ENCODE measurements around the gene STK32C. TPM values are rescaled to one million over a fixed set of nuclear protein-coding genes. Genes with fewer than 3 reads are reported as not detected.
A peak's percentile ranks its signal among the peaks of the same experiment; 100 is the strongest.
"Not testable (repeated sequence)": the region's sequence is repeated elsewhere in the genome, so short reads cannot be mapped to it uniquely, and the experiment has no call there.

STK32C gene
- total RNA-seq, 4 donors from 2014 or later = 9.4 to 18.1 (median 16.2) TPM

DNA sequence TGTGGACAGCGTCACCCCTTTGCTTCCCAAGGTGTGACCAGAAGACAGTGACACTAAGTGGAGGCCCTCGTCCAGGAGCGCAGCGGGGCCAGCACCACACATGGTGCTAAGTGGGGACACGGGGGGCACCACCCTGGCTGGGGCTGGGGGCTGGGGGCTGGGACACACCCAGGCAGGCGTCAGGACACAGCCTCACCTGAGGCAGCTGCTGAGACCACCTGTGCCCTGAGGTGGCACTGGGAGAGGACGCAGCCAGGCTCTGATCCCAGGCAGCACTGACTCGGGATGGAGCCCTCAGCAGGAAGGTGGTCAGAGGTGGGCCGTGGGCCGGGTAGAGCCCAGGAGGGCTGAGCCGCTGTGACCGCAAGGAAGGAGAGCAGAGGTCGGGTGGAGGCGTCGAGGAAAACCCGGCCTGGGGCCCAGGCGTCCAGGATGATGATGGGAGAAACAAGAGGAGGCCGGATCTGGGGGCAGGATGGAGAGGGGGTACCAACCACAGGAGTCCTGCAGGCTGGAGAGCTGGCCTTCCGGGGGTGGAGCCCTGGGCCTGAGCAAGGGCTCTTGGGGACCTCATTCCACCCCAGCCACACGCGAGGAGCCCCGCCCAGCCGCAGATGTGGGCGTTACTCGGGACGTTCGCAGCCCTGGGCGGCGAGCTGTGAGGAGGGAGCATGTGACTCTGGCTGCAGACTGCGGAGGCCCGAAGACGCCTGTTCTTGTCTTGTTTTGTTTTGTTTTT is 46.8 kb upstream of the STK32C start:
- WGBS, 2 donors = 65 to 70% methylated on average over 30 to 32 of the region's 32 CpGs
- TF ChIP-seq EP300 (IDR thresholded peaks at IDR 0.05) (no peak), POLR2A (IDR thresholded peaks at IDR 0.05) (no peak)
- TF ChIP-seq, protein P1, sequence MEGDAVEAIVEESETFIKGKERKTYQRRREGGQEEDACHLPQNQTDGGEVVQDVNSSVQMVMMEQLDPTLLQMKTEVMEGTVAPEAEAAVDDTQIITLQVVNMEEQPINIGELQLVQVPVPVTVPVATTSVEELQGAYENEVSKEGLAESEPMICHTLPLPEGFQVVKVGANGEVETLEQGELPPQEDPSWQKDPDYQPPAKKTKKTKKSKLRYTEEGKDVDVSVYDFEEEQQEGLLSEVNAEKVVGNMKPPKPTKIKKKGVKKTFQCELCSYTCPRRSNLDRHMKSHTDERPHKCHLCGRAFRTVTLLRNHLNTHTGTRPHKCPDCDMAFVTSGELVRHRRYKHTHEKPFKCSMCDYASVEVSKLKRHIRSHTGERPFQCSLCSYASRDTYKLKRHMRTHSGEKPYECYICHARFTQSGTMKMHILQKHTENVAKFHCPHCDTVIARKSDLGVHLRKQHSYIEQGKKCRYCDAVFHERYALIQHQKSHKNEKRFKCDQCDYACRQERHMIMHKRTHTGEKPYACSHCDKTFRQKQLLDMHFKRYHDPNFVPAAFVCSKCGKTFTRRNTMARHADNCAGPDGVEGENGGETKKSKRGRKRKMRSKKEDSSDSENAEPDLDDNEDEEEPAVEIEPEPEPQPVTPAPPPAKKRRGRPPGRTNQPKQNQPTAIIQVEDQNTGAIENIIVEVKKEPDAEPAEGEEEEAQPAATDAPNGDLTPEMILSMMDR (IDR thresholded peaks at IDR 0.05) = no peak
- no peak for DNase-seq (ENCODE audit: low spot score in 2 of 2)
- no peak overlapping the region for H3K27ac ChIP-seq
- H3K9me3 ChIP-seq = no peaks in the 10 kb centered on the region
- peaks cover 0 to 2% (median 0%) of the 10 kb centered on the region in 4 donors for H3K4me1 ChIP-seq
- H3K4me3 ChIP-seq = no peak overlapping the region
- H3K36me3 ChIP-seq = peaks cover 0 to 59% (median 0%) of the 10 kb centered on the region in 3 donors
- no peaks in the 10 kb centered on the region for H3K27me3 ChIP-seq

DNA sequence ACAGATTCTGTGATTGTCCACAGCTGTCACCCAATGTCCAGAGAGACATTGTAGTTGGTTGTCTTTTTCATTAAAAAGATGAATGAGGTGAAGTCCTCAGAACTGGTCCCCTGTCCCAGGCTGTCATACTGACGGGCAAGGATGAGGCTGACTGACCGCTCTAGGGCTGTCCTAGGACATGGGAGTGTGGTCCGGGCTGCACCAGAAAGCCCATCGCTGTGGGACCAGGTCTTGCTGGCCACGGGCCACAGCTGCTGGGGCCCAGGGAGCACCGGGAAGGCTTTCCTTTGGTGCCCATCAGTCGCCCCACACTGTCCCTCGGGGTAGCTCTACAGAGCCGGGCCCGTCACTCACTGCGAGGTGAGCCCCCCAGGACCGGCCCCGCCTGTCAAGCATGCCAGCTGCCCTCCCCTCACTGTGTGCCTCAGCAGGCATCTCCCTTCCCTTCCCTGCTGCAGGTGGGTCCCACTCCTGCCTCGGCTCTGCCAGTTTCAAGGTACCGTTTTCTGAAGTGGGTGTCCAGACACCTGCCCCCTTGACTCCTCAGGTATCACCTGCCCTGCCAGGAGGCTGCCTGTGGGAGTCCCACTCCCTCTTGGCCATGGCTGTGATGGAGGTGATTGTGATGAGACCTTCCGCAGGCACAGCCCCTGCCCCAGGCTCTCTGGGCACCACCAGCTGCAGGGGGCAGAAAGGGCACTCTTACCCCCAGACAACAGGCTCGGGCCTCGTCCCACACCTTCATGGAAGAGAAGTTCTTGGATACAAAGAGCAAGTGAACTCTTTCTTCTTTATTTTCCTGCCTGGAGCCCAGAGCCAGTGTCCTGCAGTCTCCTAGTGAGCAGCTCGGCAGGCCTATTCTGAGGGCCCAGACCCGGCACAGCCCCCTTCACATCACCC is 46.0 kb upstream of the STK32C start:
- Histone ChIP-seq H3K27me3 (no peaks in the 10 kb centered on the region), H3K4me3 (no peak overlapping the region), H3K9me3 (no peaks in the 10 kb centered on the region), H3K36me3 (peaks cover 0 to 68% (median 0%) of the 10 kb centered on the region in 3 donors), H3K27ac (no peak overlapping the region), H3K4me1 (no peaks in the 10 kb centered on the region)
- WGBS, 2 donors = 94 to 95% methylated on average over 17 to 19 of the region's 20 CpGs
- no peak for DNase-seq (ENCODE audit: low spot score in 2 of 2)
- no peak for TF ChIP-seq EP300 (IDR thresholded peaks at IDR 0.05)
- TF ChIP-seq, protein P1 (IDR thresholded peaks at IDR 0.05) = no peak
- no peak for TF ChIP-seq POLR2A (IDR thresholded peaks at IDR 0.05)

DNA sequence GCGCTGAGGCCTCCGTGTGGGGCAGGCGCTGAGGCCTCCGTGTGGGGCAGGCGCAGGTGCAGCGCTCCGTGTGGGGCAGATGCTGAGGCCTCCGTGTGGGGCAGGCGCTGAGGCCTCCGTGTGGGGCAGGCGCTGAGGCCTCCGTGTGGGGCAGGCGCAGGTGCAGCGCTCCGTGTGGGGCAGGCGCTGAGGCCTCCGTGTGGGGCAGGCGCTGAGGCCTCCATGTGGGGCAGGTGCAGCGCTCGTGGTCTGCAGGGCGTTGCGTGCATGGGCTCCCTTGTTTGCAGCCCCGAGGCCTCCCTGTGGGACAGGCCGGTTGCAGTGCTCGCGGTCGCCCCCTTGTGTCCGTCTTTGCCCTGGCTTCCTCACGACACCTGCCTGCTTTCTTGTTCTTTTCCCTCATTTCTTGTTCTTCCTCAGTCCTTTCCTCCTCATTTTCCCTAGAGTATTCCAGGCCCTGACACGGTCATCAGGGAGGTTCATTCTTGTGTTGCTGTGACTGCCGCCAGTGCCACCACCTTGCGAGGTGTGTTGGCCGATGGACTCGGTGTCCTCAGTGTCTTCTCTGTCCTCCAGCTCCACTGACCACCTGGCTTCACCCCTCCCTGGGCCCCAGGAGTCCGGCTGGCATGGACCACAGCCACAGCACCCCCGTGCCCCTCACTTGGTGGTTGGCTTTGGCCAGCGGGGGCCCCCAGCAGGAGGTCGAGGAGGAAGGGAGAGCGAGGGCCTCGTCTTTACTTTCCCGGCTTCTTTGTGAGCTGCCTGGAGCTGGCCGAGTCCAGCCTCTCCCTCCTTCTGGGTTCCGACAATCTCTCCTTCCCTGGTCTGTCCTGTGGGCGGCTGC is 44.9 kb upstream of the STK32C start:
- WGBS, 2 donors = 46 to 48% methylated on average over 22 to 28 of the region's 44 CpGs
- not testable (repeated sequence) for H3K9me3 ChIP-seq, H3K27me3 ChIP-seq, H3K4me3 ChIP-seq, H3K27ac ChIP-seq, H3K4me1 ChIP-seq
- TF ChIP-seq, protein P1 (IDR thresholded peaks at IDR 0.05) = peak; percentile 67 to 90 (median 85)
- peak; percentile 54 to 83 for DNase-seq (ENCODE audit: low spot score in 2 of 2)
- peaks cover 0 to 77% (median 0%) of the 10 kb centered on the region in 3 donors for H3K36me3 ChIP-seq

DNA sequence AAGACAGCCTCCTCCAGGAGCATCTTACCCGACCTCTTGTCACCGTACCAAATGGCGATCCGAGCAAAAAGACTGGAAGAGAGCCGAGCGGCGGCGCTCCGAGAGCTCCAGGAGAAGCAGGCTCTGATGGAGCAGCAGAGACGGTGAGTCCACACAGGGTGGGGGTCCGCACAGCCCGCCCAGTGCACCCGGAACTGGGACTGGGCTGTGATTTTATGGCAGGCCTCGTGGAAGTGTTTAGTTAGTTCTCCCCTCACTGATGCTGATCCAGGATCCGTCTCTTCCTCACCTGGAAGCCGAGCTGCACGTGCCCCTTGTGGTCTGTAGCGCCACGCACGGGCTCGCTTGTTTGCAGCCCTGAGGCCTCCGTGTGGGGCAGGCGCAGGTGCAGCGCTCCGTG is 43.9 kb upstream of the STK32C start:
- Histone ChIP-seq H3K4me1 (no peaks in the 10 kb centered on the region), H3K4me3 (no peak overlapping the region), H3K9me3 (no peaks in the 10 kb centered on the region), H3K27ac (no peak overlapping the region), H3K27me3 (no peaks in the 10 kb centered on the region), H3K36me3 (peaks cover 0 to 77% (median 0%) of the 10 kb centered on the region in 3 donors)
- DNase-seq (ENCODE audit: low spot score in 2 of 2) = no peak
- 87 to 88% methylated on average over 15 to 23 of the region's 25 CpGs for WGBS, 2 donors
- TF ChIP-seq, protein P1 (IDR thresholded peaks at IDR 0.05) = no peak
- no peak for TF ChIP-seq POLR2A (IDR thresholded peaks at IDR 0.05)
- no peak for TF ChIP-seq EP300 (IDR thresholded peaks at IDR 0.05)

Data from tibial nerve (tissue), 4 donors.